Activated T-cell treated with anti-CD3 and anti-CD28 coated beads, Interleukin-2, amount 50 U/mL, for 72 hours (primary cell): Measurements from ENCODE around the gene AFP. TPM values are rescaled to one million over a fixed set of nuclear protein-coding genes. Genes with fewer than 3 reads are reported as not detected.
"Not testable (repeated sequence)": the region's sequence is repeated elsewhere in the genome, so short reads cannot be mapped to it uniquely, and the experiment has no call there.

ENCODE experiments used
- ATAC-seq, 2 donors: fragments of 150-1000 bp; cut with Tn5 transposase; replicated peaks in 1 of 2; 2 replicates each; pipeline ENCODE4 v1.10.0; 2021; ENCODE audit warnings: moderate library complexity in 2 of 2, mild to moderate bottlenecking in 1 of 2
- DNase-seq, 2 donors: peaks; one replicate each; pipeline ENCODE4 v3.0.0; 2021 to 2022; ENCODE audit warnings: mixed read lengths in 1 of 2
- H3K27ac Mint-ChIP-seq: one replicate; pipeline ENCODE4 v1.8.0; 2022; ENCODE audit warnings: mild to moderate bottlenecking, moderate library complexity, mixed read lengths
- H3K27me3 Mint-ChIP-seq: one replicate; pipeline ENCODE4 v1.8.0; 2022; ENCODE audit warnings: low read depth, mixed read lengths
- H3K36me3 Mint-ChIP-seq, 2 donors: one replicate each; pipeline ENCODE4 v1.8.0; 2022; ENCODE audit warnings: mixed read lengths in 2 of 2, mild to moderate bottlenecking in 1 of 2; ENCODE audit not compliant: insufficient read depth in 2 of 2
- H3K4me1 Mint-ChIP-seq: one replicate; pipeline ENCODE4 v1.8.0; 2022; ENCODE audit warnings: low read depth, mixed read lengths
- H3K4me3 Mint-ChIP-seq, 2 donors: one replicate each; pipeline ENCODE4 v1.8.0; 2022; ENCODE audit warnings: mild to moderate bottlenecking in 2 of 2, mixed read lengths in 2 of 2, moderate library complexity in 2 of 2
- H3K9me3 Mint-ChIP-seq, 2 donors: one replicate each; pipeline ENCODE4 v1.8.0; 2022; ENCODE audit warnings: mixed read lengths in 2 of 2
- total RNA-seq, 2 donors: library from RNA; stranded (reverse); gene quantifications; one replicate each; pipeline ENCODE4 v1.2.3, GENCODE V29; 2022

Gene AFP
- not detected for total RNA-seq

DNA sequence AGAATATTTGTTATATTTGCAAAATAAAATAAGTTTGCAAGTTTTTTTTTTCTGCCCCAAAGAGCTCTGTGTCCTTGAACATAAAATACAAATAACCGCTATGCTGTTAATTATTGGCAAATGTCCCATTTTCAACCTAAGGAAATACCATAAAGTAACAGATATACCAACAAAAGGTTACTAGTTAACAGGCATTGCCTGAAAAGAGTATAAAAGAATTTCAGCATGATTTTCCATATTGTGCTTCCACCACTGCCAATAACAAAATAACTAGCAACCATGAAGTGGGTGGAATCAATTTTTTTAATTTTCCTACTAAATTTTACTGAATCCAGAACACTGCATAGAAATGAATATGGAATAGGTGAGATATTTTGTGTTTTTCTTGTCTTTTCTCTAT is at the start of gene AFP:
AFP (plus strand) TSS at position 238 of the 400 bp plus-strand sequence; CDS start at position 280, 42 bp downstream.
- H3K4me1 Mint-ChIP-seq = no peaks in the 10 kb centered on the region
- H3K27ac Mint-ChIP-seq = no peak within 1 kb of the TSS
- ATAC-seq (no peak), DNase-seq (no peak)
- H3K9me3 Mint-ChIP-seq = no peaks in the 10 kb centered on the region
- H3K27me3 Mint-ChIP-seq = no peaks in the 10 kb centered on the region
- no peaks in the 10 kb centered on the region for H3K36me3 Mint-ChIP-seq
- H3K4me3 Mint-ChIP-seq = no peak within 1 kb of the TSS

DNA sequence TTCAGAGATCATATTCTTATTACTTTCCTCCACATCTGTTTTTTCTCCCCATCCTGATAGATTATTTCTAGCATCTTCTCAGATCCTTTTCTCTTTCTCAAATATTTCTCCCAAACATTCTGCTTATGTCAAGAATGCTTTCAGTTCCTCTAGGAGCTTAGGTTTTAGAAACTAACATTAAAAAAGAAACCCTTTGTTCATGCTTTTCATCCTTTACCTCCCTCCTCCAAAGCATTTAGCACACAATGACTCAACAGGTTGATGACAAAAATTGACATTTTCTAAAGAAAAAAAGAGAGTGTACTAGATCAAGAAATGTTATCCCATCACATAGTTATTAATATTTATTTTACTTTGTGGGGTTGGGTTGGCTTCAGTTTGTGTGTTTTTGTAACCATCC is 48.5 kb upstream of the AFP start:
- Mint-ChIP-seq H3K9me3 (peaks cover 5 to 7% of the 10 kb centered on the region in 2 donors), H3K27me3 (no peaks in the 10 kb centered on the region), H3K36me3 (no peaks in the 10 kb centered on the region), H3K27ac (no peak overlapping the region), H3K4me1 (peaks cover 5% of the 10 kb centered on the region), H3K4me3 (no peak overlapping the region)
- ATAC-seq (no peak), DNase-seq (no peak)

DNA sequence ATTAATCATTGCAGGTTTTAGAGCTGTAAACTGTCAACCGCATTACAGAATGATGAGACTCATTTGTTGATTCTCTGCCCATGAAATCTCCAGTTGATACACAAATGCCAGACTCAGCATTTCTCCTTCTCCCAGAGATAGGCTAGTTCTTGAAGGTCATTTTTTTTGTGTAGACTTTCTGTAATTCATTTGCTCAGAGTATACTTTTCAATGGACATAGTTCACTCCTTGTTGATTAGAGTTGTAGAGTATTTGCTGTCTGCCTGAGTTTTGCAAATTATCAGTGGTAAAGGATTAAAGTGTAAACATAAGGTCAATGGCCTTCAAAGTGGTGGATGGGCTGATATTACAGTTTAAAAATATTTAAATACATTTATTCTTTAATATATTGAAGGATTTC is 47.1 kb upstream of the AFP start:
- H3K4me3 Mint-ChIP-seq = no peak overlapping the region
- H3K9me3 Mint-ChIP-seq = peaks cover 5 to 7% of the 10 kb centered on the region in 2 donors
- H3K27me3 Mint-ChIP-seq = no peaks in the 10 kb centered on the region
- ATAC-seq (no peak), DNase-seq (no peak)
- no peaks in the 10 kb centered on the region for H3K36me3 Mint-ChIP-seq
- peaks cover 5% of the 10 kb centered on the region for H3K4me1 Mint-ChIP-seq
- H3K27ac Mint-ChIP-seq = no peak overlapping the region

DNA sequence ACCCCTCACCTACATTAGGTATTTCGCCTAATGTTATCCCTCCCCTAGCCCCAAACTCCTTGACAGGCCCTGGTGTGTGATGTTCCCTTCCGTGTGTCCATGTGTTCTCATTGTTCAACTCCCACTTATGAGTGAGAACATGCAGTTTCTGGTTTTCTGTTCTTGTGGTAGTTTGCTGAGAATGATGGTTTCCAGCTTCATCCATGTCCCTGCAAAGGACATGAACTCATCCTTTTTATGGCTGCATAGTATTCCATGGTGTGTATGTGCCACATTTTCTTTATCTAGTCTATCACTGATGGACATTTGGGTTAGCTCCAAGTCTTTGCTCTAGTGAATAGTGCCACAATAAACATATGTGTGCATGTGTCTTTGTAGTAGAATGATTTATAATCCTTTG is 46.4 kb upstream of the AFP start:
- not testable (repeated sequence) for H3K4me1 Mint-ChIP-seq, DNase-seq

DNA sequence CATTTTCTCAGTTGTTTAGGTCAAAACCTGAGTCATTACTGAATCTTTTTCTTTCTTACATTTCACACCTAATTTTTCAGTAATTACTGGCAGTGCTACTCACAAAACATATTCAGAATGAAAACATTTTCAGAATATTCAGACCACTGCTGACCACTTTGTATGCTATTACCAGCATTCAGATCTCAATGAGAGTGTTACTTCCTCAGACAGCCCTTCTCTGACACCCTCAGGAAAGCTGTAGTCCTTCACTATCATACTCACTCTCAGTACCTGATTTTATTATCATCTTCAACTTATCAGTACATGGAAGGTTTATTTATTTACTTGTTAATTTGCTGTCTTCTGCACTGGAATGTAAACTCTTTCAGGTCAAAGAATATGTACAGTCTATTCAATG is 44.2 kb upstream of the AFP start:
- Mint-ChIP-seq H3K36me3 (no peaks in the 10 kb centered on the region), H3K27ac (no peak overlapping the region), H3K4me3 (no peak overlapping the region), H3K27me3 (no peaks in the 10 kb centered on the region), H3K9me3 (peaks cover 2% of the 10 kb centered on the region in 2 donors), H3K4me1 (peaks cover 5% of the 10 kb centered on the region)
- DNase-seq = no peak
- no peak for ATAC-seq

More for the DNA sequence above, 46.4 kb upstream of the AFP start:
- H3K9me3 Mint-ChIP-seq, H3K4me3 Mint-ChIP-seq, H3K36me3 Mint-ChIP-seq, H3K27me3 Mint-ChIP-seq, H3K27ac Mint-ChIP-seq, ATAC-seq: not testable (repeated sequence)

DNA sequence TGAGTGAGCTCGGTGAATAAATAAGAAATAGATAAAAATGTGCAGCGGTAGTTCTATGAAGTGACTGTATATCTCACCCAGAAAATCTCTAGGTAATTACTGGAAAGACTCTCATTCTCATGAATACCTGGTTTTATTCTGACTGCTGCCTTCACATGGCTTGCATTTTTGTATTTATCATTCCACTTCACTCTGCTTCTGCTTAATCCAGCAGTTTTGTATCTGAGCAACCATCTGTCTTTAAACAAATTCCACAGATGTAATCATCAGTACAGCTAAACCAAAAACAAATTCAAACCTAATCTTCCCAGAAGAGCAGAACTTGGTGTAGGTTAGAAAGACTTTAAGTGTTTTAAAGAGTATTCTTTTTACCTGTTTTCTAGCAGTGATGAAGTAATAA is 43.1 kb upstream of the AFP start:
- Mint-ChIP-seq H3K9me3 (peaks cover 2% of the 10 kb centered on the region in 2 donors), H3K27me3 (peaks cover 4% of the 10 kb centered on the region), H3K4me3 (no peak overlapping the region), H3K36me3 (no peaks in the 10 kb centered on the region), H3K27ac (no peak overlapping the region), H3K4me1 (no peaks in the 10 kb centered on the region)
- ATAC-seq (no peak), DNase-seq (no peak)

GRCh38 chr4:73396304-73396703 is 39.7 kb upstream of the AFP start:
- no peaks in the 10 kb centered on the region for H3K4me1 Mint-ChIP-seq
- DNase-seq (no peak), ATAC-seq (no peak)
- no peaks in the 10 kb centered on the region for H3K36me3 Mint-ChIP-seq
- H3K9me3 Mint-ChIP-seq = no peaks in the 10 kb centered on the region
- no peak overlapping the region for H3K27ac Mint-ChIP-seq
- peaks cover 11% of the 10 kb centered on the region for H3K27me3 Mint-ChIP-seq
- no peak overlapping the region for H3K4me3 Mint-ChIP-seq

DNA sequence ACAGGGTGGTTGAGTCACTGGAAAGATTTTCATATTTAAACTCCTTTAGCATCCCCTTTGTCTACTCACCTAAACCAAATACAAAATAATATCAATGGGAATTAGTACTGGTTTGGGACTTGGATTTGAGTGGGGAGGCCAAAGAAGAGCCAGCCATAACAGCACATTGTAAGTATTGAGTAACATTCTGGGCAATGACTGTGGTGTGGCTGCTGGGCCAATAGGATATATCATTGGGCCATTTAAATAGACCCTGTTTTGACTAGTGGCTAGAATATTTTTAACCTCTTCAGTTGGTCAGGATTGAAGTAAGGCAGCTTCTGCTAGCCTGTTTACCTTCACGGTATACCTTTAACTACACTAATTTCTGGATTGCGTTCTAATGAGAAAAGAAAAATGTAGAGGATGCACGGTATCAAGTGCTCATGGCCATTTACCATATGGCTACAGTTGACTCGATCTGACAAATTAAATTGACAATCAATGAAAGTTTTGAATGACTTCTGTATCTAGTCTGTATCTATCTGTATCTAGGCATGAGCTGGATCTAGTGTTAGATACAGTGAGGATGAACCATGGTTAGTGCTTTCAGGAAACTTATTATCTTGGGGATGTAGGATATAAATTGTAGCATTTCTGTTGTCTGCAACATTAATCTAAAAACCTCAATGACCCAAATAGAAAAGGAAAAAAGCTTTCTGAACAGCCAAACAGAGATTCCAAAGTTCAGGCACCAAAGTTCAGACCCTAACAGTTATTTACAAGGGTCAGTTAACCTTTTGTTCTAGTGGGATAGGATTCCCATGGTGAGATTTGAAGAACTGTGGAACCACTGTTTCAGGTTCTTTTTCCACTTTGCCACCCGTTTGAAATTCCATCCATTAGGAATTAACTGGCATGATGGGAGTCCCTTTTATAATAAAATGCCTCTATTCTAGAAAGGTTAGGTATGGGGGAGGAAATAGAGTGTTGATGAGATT is 38.7 kb upstream of the AFP start:
- Mint-ChIP-seq H3K4me1 (no peaks in the 10 kb centered on the region), H3K27ac (no peak overlapping the region), H3K36me3 (no peaks in the 10 kb centered on the region), H3K9me3 (no peaks in the 10 kb centered on the region), H3K27me3 (peaks cover 11% of the 10 kb centered on the region), H3K4me3 (no peak overlapping the region)
- DNase-seq = no peak
- ATAC-seq = no peak

GRCh38 chr4:73401412-73401811 is 34.6 kb upstream of the AFP start:
- no peak overlapping the region for H3K27ac Mint-ChIP-seq
- DNase-seq = no peak
- no peak overlapping the region for H3K4me3 Mint-ChIP-seq
- ATAC-seq = no peak
- H3K9me3 Mint-ChIP-seq = no peaks in the 10 kb centered on the region
- no peaks in the 10 kb centered on the region for H3K36me3 Mint-ChIP-seq
- H3K4me1 Mint-ChIP-seq = no peaks in the 10 kb centered on the region
- peaks cover 11% of the 10 kb centered on the region for H3K27me3 Mint-ChIP-seq

DNA sequence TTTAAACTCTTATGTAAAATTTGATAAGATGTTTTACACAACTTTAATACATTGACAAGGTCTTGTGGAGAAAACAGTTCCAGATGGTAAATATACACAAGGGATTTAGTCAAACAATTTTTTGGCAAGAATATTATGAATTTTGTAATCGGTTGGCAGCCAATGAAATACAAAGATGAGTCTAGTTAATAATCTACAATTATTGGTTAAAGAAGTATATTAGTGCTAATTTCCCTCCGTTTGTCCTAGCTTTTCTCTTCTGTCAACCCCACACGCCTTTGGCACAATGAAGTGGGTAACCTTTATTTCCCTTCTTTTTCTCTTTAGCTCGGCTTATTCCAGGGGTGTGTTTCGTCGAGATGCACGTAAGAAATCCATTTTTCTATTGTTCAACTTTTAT is 32.0 kb upstream of the AFP start, which contains the start of gene ALB:
ALB (plus strand) TSS at position 246 of the 400 bp plus-strand sequence; CDS start at position 287, 41 bp downstream.
- H3K4me3 Mint-ChIP-seq = no peak within 1 kb of the TSS
- no peaks in the 10 kb centered on the region for H3K27me3 Mint-ChIP-seq
- no peaks in the 10 kb centered on the region for H3K9me3 Mint-ChIP-seq
- DNase-seq (no peak), ATAC-seq (no peak)
- H3K4me1 Mint-ChIP-seq = no peaks in the 10 kb centered on the region
- no peaks in the 10 kb centered on the region for H3K36me3 Mint-ChIP-seq
- H3K27ac Mint-ChIP-seq = no peak within 1 kb of the TSS

- Mint-ChIP-seq H3K4me3 (no peak overlapping the region), H3K36me3 (no peaks in the 10 kb centered on the region), H3K27ac (no peak overlapping the region), H3K27me3 (no peaks in the 10 kb centered on the region), H3K4me1 (no peaks in the 10 kb centered on the region), H3K9me3 (no peaks in the 10 kb centered on the region)
- DNase-seq (no peak), ATAC-seq (no peak)
Measured at GRCh38 chr4:73404457-73404856, 31.6 kb upstream of the AFP start.

DNA sequence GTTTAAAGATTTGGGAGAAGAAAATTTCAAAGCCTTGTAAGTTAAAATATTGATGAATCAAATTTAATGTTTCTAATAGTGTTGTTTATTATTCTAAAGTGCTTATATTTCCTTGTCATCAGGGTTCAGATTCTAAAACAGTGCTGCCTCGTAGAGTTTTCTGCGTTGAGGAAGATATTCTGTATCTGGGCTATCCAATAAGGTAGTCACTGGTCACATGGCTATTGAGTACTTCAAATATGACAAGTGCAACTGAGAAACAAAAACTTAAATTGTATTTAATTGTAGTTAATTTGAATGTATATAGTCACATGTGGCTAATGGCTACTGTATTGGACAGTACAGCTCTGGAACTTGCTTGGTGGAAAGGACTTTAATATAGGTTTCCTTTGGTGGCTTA is 30.9 kb upstream of the AFP start:
- Mint-ChIP-seq H3K27me3 (no peaks in the 10 kb centered on the region), H3K36me3 (no peaks in the 10 kb centered on the region), H3K4me1 (no peaks in the 10 kb centered on the region), H3K9me3 (no peaks in the 10 kb centered on the region), H3K4me3 (no peak overlapping the region), H3K27ac (no peak overlapping the region)
- ATAC-seq (no peak), DNase-seq (no peak)

DNA sequence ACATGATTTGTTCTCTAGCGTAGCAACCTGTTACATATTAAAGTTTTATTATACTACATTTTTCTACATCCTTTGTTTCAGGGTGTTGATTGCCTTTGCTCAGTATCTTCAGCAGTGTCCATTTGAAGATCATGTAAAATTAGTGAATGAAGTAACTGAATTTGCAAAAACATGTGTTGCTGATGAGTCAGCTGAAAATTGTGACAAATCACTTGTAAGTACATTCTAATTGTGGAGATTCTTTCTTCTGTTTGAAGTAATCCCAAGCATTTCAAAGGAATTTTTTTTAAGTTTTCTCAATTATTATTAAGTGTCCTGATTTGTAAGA is 29.5 kb upstream of the AFP start:
- DNase-seq (no peak), ATAC-seq (no peak)
- no peaks in the 10 kb centered on the region for H3K4me1 Mint-ChIP-seq
- H3K4me3 Mint-ChIP-seq = no peak overlapping the region
- no peaks in the 10 kb centered on the region for H3K9me3 Mint-ChIP-seq
- H3K27ac Mint-ChIP-seq = no peak overlapping the region
- H3K27me3 Mint-ChIP-seq = no peaks in the 10 kb centered on the region
- H3K36me3 Mint-ChIP-seq = no peaks in the 10 kb centered on the region

DNA sequence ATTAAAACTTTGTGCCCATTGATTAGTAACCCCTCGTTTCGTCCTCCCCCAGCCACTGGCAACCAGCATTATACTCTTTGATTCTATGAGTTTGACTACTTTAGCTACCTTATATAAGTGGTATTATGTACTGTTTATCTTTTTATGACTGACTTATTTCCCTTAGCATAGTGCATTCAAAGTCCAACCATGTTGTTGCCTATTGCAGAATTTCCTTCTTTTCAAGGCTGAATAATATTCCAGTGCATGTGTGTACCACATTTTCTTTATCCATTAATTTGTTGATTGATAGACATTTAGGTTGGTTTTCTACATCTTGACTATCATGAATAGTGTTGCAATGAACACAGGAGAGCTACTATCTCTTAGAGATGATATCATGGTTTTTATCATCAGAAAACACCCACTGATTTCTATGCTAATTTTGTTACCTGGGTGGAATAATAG is 28.8 kb upstream of the AFP start:
- H3K27me3 Mint-ChIP-seq = no peaks in the 10 kb centered on the region
- ATAC-seq = no peak
- H3K27ac Mint-ChIP-seq = no peak overlapping the region
- H3K9me3 Mint-ChIP-seq = no peaks in the 10 kb centered on the region
- no peak for DNase-seq
- H3K4me3 Mint-ChIP-seq = no peak overlapping the region
- no peaks in the 10 kb centered on the region for H3K36me3 Mint-ChIP-seq
- H3K4me1 Mint-ChIP-seq = no peaks in the 10 kb centered on the region
